Stimulated activated CD8-positive, alpha-beta memory T cell treated with anti-CD3 and anti-CD28 coated beads, Interleukin-7, amount 100 ng/mL, for 1 hour (primary cell): ENCODE data around the gene PIGQ.

Experiments used
- DNase-seq, 2 donors: peaks; one replicate each; pipeline ENCODE4 v3.0.0-alpha.2; 2020; ENCODE audit warnings: low read depth in 2 of 2

Gene PIGQ

DNA sequence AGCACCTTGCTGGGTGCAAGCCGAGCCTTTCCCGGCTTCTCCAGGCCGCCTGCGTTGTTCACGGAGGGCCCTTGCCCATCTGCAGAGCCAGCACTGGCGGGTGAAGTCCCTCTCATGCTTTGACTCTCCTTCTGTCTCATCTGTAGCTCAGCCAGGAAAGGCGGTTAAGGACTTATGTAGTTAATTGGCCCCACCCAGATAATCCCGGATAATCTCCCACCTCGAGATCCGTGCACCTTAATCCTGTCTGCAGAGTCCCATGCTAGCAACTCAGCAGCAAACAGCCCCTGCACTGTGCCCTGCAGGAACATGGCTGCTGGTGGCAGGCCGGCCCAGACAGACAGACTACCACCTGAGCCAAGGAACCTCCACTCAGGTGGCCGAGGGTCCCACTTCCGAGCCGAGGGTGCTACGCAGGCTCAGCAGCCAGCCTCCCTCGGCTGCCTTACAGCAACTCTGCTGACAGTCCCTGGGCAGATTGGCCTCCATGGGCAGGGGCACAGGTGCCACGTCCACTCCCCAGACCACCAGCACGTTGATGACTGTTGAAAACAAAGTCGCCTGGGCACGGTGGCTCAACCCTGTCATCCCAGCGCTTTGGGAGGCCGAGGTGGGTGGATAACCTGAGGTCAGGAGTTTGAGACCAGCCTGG lies 37.0 kb downstream of the PIGQ start:
- no peak for DNase-seq

DNA sequence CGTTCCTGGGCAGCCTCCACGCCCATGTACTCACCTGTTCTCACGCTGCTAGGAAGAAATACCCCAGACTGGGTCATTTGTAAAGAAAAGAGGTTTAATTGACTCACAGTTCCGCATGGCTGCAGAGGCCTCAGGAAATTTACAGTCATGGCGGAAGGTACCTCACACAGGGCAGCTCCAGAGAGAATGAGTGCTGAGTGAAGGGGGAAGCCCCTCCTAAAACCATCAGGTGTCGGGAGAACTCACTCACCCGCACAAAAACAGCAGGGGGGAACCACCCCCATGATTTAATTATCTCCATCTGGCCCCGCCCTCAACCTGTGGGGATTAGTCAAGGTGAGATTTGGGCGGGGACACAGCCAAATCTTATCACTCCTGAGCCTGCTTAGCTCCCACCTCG lies 38.3 kb downstream of the PIGQ start:
- no peak for DNase-seq

DNA sequence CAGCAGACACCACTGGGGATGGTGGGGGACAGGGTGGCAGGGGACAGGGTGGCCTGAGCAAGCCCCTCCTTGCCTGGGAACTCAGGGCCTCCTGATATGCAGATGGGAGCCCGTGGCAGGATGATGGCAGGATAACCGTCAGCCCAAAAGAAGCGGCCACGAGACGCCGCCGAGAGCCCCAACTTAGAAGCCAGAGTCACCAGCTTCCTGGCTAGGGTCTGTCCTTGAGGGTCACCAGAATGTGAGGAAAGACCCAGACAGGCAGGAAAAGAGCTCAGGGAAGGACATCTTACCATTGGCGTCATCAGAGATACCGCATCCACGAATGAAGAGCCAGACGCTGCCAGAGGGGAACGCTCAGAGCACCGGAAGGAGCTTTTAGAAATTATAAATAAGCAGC lies 39.5 kb downstream of the PIGQ start:
- no peak for DNase-seq

DNA sequence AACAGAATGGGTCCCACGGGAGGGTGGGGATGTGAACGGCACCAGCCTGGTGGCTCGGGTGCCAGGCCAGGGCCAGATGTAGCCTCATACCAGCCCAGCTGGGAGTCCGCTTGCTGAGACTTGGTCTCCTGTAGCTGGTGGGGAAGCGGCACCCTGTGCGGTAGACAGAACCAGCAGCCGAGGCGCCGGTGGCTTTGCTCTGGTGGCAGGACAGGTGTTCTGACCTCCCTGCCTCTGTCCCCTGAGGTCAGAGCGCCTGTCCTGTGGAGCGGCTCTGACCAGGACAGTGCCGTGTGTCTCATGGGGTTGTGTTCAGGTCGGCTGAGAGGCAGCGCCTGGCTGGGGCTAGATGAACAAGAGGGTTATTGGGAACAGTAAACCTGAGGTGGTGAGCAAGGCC lies 40.2 kb downstream of the PIGQ start:
- DNase-seq: no peak

DNA sequence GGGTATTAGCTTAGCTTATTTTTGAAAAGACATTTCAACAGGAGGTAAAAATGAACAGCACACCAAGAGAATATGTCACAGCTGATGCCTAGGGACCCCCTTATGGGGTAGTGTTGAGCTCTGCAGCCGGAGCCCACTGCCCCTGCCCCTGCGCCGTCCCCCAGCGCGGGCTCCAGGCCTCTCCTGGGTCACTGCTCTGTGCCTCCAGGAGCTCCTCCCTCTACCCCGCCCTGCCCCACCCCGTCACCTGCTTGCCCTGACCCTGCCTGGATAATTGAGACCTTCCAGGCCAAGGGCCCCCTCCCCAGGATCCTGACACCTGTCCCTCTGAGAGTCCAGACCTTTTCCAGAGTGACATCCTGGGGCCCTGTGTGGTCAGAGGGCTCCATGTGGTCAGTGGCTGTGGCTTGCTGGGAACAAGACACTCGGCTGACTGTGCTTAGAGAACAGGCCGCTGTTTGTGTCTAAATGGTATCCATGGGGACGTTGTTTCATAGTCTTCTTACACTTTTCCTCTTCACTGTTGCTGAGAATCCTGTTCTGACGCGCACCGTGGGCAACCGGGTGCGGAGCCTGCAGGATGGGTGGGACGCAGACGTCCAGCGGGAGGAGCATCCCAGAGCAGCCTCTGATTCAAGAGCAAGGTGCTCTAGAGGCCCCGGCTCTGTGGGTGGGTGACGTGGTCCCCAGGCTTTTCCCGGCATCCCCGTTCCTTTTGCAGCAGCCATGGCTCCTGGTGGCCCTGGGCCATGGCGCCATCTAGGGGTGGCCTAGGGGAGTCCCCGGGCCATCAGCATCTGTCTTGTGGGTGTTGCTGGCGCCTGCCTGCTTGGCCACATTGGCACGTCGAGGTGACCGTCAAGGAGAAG lies 41.0 kb downstream of the PIGQ start:
- no peak for DNase-seq

DNA sequence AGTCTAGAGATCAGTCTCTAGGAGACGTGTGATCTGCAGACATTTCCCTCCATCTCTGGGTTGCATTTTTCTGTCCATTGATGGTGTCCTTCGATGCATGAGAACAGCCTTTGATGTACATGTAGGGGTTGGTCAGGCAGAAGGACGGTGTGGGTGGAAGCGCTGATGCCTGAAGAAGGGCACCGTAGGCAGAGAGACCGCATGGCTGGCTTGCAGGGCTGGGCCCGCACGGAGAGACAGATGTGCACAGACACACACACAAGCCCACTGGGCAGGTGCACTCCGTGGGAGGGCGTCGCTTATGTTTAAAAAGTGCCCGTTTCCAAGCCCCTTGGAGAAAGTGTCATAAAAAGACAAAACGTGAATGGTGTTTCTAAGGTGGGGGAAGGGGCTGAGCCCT lies 45.4 kb downstream of the PIGQ start:
- DNase-seq: no peak

DNA sequence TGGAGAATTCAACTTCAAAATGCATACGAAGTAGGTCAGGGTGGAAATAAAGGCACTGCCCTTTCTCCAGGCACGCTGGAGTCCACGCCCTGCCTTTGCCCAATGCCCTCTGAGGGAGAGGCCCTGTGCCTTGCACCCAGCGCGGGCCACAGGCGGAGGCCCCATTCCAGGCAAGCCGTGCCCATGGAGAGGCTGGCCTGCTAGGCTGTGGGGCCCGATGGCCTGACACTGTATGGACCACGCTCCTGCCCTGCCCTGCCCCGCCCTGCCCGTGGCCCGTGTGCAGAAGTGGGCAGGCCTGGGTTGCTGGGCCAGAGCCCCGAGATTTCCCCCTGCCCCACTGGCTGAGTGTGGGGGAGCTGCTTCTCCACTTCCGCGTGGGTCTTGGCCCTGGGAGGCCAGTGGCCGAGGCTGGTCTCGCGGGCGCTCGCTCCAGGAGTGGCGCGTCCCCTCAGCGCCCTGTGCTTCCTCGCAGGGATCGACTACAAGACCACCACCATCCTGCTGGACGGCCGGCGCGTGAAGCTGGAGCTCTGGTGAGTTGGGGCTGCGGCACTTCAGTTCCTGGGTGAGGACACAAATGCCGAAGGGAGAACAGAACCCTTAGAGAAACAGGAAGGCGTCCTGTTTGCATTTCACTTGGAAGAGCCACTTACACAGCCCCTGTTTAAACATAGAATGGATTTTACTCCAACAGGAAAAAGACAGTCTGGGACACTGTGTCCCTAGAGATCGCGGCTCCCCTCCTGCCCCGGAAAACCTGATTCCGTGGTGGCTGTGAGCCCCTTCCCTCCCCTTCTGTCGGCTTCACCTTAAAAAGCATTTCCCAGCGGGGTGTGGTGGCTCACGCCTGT lies 47.2 kb downstream of the PIGQ start:
- DNase-seq: no peak

DNA sequence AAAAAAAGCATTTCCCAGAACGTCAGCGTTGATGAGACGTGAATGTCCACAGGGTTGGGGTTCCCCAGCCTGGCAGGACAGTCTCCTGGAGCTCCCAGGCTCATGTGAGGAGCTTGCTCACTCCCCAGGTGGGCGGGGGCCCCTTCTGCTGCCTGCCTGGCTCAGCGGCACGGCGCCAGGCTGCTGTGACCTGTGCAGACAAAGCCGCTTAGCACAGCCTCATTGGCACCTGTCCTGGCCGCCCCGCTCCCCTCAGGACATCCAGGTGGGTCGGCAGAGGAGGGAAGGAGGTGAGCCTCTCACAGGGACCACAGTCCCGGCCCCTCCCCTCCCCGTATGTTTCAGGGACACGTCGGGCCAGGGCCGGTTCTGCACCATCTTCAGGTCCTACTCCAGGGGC lies 48.1 kb downstream of the PIGQ start:
- DNase-seq: no peak

DNA sequence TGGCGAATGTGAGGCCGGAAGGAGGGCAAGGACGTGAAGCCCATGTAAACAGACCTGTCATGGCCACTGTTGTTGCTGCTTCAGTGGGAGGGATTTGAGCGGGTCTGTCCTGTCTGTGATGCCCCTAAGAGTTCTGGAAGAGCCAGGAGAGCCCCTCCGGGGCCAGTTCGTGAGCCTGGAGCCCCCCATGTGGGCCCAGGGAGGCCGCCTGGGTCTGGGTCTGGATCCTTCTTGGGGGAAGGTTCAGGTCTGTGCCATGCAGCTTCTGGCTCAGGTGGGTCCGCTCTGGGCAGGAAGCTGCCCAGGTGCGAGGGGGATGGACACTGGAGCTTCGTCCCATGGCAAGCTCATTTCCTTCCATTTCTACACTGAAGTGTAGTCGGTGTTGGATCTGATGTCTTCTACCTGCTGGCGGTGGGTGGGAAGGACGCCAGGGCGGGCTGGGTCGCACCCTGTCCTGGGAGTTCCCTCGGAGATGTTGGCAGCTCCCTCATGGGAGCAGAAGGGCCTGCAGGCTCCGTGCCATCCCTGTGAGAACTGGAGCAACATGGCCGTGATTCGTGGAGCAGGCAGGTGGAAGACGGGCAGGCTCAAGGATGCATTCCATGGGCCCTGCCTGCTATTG lies 49.8 kb downstream of the PIGQ start:
- no peak for DNase-seq

DNA sequence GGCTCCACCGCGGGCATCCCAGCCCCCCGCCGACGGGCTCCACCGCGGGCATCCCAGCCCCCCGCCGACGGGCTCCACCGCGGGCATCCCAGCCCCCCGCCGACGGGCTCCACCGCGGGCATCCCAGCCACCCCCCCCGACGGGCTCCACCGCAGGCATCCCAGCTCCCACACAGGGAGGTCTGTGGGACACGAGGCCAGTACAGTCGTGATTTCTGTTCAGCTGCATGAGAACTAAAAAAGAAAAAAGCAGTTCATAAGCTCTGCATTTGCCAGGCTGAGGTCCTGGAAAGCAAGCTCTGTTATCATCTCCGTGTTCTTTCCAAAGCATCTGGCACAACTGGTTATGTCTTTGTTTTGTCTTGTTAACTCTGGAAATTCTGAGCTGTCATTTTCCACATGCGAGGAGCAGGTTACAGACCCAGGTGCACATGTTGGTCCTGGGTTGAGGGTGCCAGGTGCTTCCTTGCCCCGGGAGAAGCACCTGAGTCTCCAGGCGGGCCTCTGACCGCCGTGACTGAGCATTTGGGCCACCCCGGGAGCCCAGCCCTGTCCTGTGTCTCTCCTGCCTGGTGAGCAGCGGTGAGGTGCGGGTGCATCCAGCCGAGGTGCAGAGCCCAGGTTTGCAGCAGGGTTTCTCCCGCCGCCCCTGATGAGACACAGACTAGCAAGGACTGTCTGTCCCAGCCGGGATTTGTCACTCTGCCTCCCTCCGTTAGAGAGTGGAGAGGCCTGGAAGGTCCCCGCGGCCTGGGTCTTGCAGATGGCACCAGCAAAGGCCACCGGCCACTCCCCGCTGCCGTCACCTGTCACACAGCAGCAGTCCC lies 51.1 kb downstream of the PIGQ start:
- DNase-seq: no peak

DNA sequence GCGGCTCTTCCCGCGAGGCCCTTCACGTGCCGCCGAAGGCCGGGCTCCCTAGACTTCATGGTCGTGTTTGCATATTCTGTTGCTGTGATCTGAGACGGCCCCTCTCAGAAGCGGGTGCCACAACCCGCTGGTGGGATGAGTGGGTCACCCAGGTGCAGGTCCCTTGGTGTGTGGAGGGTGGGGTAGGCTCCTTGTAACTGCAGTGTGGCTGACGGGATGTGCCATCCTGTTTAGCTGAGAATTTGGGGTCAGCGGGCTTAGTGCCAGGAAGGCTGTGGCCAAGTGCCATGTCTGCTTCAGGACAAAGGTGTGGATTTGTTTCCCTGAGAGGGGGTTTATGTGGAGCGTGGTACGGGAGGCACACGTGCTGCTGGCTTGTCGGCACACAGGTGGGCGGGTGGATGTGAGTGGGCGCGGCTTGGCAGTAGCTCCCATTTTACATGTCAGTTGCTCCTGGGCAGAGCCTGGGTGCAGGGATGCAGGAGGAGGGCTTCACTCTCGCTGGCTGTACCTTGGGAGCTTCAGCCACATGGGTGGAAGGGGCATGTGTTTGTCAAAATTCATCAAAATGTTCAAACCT lies 51.8 kb downstream of the PIGQ start:
- no peak for DNase-seq

DNA sequence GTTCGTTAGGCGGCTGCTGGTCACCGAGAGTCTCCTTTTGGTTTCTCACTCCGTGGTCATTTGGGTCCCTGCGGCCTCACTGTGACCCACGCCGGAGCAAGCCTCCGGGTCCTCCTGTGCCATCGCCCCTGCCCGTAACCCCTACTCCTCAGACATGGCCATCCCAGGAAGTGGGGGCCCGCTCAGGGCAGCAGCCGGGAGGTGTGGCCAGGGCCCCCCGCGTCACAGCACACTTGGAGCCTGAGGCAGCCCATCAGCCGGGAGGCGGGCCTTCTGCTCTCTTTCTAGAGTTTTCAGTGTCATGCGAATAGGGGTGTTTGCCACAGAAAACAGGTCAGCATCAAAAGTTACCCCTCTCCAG lies 53.1 kb downstream of the PIGQ start:
- DNase-seq: no peak

DNA sequence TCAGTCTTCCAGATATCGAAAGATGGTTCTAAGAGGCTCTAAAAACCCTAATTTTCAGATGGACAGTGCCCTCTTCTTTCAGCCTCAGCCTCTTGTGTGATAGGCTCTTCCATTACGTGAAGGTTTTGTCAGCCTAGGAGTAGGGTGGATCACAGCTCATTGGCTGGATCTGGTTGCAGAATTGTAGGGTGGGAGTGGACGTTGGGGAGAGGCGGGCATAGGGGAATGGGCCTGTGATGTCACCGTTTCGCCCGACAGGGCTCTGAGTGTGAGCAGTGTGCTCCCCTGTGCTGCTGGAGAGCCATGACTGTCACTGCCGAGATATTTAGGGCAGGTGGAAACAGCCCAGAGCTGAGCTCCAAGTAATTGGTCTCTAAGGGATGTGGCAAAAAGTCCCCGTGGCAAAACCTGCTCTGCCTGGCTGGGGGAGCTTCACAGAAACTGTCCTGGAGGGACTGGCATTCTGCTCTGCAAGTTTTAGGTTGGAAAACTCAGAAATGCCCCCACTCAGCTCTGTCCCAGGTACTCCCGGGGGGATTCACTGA lies 54.8 kb downstream of the PIGQ start:
- DNase-seq: no peak

DNA sequence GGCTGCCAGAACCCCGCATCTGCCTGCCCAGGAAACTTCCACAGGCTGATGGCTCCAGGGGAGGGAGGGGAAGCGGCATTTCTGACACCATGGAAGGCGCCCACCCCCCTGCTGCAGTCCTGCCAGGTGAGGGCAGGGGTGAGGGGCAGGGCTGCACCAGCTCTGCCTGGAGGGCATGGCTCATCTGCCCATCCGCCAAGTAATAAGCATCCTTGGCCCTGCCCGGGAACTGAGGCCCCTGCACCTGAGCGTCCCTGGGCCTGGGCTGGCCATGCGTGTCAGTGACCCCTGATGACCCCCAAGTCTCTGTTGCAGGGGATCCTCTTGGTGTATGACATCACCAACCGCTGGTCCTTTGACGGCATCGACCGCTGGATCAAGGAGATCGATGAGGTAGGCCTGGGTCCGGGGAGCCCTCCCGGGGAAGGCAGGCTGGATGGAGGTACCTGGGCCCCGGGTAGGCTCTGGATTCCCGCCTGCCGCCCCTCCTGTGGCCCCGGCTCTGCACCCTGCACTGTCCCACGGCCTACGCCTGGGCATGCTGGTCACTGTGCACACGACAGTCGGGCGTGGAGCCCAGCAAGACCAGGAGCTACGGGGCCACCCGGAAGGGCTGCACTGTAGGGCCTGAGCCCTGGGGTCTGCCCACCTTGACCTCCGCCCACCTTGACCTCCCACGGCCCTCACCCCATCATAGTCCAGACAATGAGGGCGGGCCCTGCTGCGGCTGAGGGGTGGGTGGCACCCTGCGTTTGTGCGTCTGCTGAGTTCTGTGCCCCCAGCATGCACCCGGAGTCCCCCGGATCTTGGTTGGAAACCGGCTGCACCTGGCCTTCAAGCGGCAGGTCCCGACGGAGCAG lies 55.6 kb downstream of the PIGQ start:
- DNase-seq: no peak

DNA sequence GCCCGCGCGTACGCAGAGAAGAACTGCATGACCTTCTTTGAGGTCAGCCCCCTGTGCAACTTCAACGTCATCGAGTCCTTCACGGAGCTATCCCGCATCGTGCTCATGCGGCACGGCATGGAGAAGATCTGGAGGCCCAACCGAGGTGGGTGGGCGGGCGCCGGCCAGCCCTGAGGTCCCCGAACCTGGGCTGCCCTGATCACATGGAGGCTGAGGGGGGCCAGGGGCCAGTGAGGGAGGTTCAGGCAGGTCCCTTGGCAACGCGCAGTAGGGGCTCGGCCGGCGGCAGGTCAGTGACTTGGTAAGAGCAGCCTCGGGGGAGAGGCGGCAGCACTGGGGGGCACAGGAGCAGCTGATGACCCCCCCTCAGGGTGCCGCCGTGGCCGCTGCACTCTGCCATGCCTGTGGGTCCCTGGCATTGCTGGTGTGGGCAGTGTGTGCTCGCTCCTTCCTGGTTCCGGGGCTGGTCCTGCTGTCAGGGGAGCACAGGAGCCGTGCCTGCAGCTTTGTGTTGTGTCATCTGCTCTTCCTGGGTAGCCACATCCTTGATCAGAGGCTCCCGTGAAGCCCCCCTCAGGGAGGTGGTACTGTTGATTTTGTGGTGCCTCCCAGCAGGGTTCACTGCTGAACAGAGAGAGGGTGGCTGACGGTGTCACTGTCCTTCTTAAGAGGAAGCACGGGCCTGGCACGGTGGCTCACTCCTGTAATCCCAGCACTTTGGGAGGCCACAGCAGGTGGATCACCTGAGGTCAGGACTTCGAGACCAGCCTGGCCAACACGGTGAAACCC lies 56.4 kb downstream of the PIGQ start:
- no peak for DNase-seq

DNA sequence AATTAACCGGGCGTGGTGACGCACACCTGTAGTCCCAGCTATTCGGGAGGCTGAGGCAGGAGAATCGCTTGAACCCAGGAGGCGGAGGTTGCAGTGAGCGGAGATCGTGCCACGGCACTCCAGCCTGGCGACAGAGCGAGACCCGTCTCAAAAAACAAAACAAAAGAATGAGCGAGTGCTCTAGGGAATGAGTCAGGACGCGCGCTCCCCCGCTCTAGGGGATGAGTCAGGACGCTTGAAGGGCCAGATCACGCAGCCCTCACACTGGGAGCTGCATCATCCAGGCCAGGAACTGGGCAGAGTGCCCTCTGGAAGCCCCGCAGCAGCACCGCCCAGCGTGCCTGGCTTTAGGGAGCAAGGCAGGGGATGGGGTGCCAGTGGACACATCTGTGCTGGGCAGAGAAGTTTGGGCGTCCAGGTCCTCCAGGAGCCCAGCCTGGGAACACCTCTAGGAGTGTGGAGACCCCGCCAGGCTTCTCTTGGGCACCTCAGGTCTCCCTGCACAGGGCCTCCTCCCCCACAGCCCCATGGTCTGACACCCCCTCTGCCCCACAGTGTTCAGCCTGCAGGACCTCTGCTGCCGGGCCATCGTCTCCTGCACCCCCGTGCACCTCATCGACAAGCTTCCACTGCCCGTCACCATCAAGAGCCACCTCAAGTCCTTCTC lies 57.2 kb downstream of the PIGQ start:
- DNase-seq: no peak

DNA sequence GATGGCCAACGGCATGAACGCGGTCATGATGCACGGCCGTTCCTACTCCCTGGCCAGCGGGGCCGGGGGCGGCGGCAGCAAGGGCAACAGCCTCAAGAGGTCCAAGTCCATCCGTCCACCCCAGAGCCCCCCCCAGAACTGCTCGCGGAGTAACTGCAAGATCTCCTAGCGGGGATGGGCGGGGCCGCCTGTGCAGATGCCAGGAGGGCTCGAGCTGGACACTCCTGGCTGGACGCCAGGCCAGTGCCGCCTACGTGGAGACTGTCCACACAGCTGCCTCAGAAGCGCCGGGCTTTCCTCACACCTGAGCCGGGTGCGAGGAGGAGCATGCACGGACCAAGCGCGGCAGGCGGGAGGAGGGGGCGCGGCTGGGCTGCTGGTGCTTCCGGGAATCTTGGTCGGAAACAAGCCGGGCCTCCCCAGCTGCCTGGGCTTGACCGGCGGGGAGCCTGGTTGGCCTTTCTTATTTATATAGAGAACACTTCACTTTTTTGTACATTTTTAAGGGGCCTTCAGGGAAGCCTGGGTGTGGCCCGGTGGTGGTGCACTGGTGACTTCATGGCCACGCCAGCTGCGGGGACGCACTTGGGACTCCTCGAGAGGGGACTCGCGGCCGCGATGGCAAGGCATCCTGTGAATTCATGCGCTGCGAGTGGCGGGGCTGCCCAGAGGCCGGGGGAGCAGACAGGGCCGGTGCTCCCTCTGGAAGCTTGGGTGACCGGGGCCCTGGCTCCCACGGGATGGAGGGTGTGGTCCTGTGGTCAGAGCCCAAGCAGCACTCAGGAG lies 57.9 kb downstream of the PIGQ start:
- no peak for DNase-seq
